ENCODE data around the gene DUOXA1. TPM values are rescaled to one million over a fixed set of nuclear protein-coding genes. Genes with fewer than 3 reads are reported as not detected.
"Not testable (repeated sequence)": the region's sequence is repeated elsewhere in the genome, so short reads cannot be mapped to it uniquely, and the experiment has no call there.

The DUOXA1 gene
- polyA plus RNA-seq, 1 donor (not counting 4 experiments of a cell fraction or from before 2014, with no cell fraction given), result 15.1 TPM

DNA sequence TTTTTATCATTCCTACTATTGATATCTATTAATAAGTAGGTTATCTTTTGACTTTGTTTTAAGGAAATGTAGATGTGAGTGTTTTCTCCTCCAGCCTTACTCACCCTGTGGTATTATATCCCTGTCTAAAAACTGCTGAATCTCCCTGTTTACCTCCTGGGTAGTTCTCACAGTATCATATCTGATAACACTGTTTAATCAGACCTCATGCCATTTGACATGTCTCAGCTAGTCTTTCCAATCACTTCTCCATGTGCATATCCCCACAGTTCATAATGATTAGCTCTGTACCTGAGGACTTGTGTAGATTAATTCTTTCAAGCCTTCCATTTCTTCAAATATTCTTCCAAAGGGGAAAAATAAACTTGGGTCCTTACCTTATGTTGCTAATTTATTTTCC lies 46.5 kb downstream of the DUOXA1 start:
- Histone ChIP-seq H3K4me2 (ENCODE audit: control insufficient read depth, extremely low read depth, insufficient read depth, low read depth, low read length) (peak overlapping the region; percentile 27), H3K4me1 (ENCODE audit: control insufficient read depth, extremely low read depth, insufficient read depth, low read length) (peaks cover 6% of the 10 kb centered on the region), H4K20me1 (ENCODE audit: control insufficient read depth, extremely low read depth, insufficient read depth, low read length) (no peaks in the 10 kb centered on the region), H3K27me3 (ENCODE audit: control insufficient read depth, extremely low read depth, insufficient read depth, low read length) (peaks cover 4% of the 10 kb centered on the region), H3K27ac (ENCODE audit: control insufficient read depth, insufficient read depth, low read length) (no peak overlapping the region), H2AFZ (ENCODE audit: control insufficient read depth, low read length) (peak overlapping the region; percentile 30), H3K36me3 (ENCODE audit: control insufficient read depth in 2 of 2, extremely low read depth in 1 of 2, insufficient read depth in 2 of 2, low read length in 2 of 2) (no peaks in the 10 kb centered on the region), H3K4me3 (ENCODE audit: control insufficient read depth in 2 of 3, extremely low read depth in 1 of 3, insufficient read depth in 2 of 3, low read depth in 1 of 3, low read length in 3 of 3) (no peak overlapping the region), H3K9me1 (ENCODE audit: control insufficient read depth, extremely low read depth, insufficient read depth, low read length) (no peaks in the 10 kb centered on the region), H3K9ac (ENCODE audit: control insufficient read depth, extremely low read depth, insufficient read depth, low read length) (no peak overlapping the region), H3K79me2 (ENCODE audit: control insufficient read depth, insufficient read depth, low read length) (no peaks in the 10 kb centered on the region), H3K9me3 (ENCODE audit: control insufficient read depth, low read depth, low read length) (no peaks in the 10 kb centered on the region)
- no peak for DNase-seq (ENCODE audit: low read depth, low spot score)
- no peak for FAIRE-seq
- TF ChIP-seq, protein P1, sequence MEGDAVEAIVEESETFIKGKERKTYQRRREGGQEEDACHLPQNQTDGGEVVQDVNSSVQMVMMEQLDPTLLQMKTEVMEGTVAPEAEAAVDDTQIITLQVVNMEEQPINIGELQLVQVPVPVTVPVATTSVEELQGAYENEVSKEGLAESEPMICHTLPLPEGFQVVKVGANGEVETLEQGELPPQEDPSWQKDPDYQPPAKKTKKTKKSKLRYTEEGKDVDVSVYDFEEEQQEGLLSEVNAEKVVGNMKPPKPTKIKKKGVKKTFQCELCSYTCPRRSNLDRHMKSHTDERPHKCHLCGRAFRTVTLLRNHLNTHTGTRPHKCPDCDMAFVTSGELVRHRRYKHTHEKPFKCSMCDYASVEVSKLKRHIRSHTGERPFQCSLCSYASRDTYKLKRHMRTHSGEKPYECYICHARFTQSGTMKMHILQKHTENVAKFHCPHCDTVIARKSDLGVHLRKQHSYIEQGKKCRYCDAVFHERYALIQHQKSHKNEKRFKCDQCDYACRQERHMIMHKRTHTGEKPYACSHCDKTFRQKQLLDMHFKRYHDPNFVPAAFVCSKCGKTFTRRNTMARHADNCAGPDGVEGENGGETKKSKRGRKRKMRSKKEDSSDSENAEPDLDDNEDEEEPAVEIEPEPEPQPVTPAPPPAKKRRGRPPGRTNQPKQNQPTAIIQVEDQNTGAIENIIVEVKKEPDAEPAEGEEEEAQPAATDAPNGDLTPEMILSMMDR (optimal IDR thresholded peaks at IDR 0.05 in 1 of 3, IDR thresholded peaks at IDR 0.05 in 1 of 3, conservative IDR thresholded peaks at IDR 0.05 in 1 of 3; ENCODE audit: extremely low read depth in 1 of 3, insufficient read depth in 2 of 3, low read length in 3 of 3), result no peak
- no peak for TF ChIP-seq EZH2 (IDR thresholded peaks at IDR 0.05; ENCODE audit: low read length)
- dilution Hi-C loops (cut with MboI; ENCODE audit: extremely low pct_ligation_motif_present, low sequenced_read_pairs), result no loop called here

DNA sequence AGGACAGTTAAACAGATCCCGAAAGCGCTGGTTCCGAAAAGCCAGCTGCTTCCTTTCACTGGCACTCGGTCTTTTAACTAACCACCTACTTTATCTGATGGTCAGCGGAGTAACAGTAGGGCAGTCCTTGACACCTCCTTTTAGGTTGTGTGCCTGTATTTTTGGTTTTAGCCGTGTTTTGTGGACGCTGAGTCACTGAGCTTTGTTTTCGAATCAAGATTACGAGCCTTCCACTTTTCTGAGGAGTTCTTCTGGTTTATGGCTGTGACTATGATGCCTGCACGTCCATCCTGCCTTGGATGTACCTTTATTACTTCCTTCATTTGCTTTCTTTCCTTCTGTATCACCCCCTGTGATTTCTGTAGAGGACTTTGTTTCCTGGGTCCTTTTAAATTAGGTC lies 47.3 kb downstream of the DUOXA1 start:
- H3K9me1 ChIP-seq (ENCODE audit: control insufficient read depth, extremely low read depth, insufficient read depth, low read length); H3K4me2 ChIP-seq (ENCODE audit: control insufficient read depth, extremely low read depth, insufficient read depth, low read depth, low read length); H3K4me3 ChIP-seq (ENCODE audit: control insufficient read depth in 2 of 3, extremely low read depth in 1 of 3, insufficient read depth in 2 of 3, low read depth in 1 of 3, low read length in 3 of 3); H3K27ac ChIP-seq (ENCODE audit: control insufficient read depth, insufficient read depth, low read length); H3K79me2 ChIP-seq (ENCODE audit: control insufficient read depth, insufficient read depth, low read length); H2AFZ ChIP-seq (ENCODE audit: control insufficient read depth, low read length); H4K20me1 ChIP-seq (ENCODE audit: control insufficient read depth, extremely low read depth, insufficient read depth, low read length); DNase-seq (ENCODE audit: low read depth, low spot score); H3K9me3 ChIP-seq (ENCODE audit: control insufficient read depth, low read depth, low read length); dilution Hi-C loops (cut with MboI; ENCODE audit: extremely low pct_ligation_motif_present, low sequenced_read_pairs); H3K9ac ChIP-seq (ENCODE audit: control insufficient read depth, extremely low read depth, insufficient read depth, low read length); H3K27me3 ChIP-seq (ENCODE audit: control insufficient read depth, extremely low read depth, insufficient read depth, low read length); H3K36me3 ChIP-seq (ENCODE audit: control insufficient read depth in 2 of 2, extremely low read depth in 1 of 2, insufficient read depth in 2 of 2, low read length in 2 of 2); H3K4me1 ChIP-seq (ENCODE audit: control insufficient read depth, extremely low read depth, insufficient read depth, low read length); FAIRE-seq: not testable (repeated sequence)

DNA sequence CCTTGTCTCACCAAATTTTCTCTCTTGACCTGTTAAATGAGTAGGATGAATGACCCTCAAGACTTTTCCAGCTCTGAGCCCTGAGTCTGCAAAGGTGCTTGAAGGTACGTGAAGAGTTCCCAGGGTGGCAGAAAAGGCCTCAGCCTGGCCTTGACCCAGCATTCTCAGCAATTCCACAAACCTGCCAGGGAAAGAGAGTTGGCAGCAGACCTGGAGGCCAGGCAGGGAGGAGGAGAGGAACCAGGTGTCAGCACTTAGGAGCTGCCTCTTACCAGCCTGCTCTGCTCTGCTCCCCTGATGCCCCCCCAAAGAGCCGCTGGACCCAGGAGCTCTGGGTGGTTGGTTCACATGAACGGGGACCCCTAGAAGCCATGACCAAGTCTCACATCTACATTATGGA lies 49.1 kb downstream of the DUOXA1 start:
- FAIRE-seq; H2AFZ ChIP-seq (ENCODE audit: control insufficient read depth, low read length); H3K9ac ChIP-seq (ENCODE audit: control insufficient read depth, extremely low read depth, insufficient read depth, low read length); H3K4me1 ChIP-seq (ENCODE audit: control insufficient read depth, extremely low read depth, insufficient read depth, low read length); dilution Hi-C loops (cut with MboI; ENCODE audit: extremely low pct_ligation_motif_present, low sequenced_read_pairs); H3K36me3 ChIP-seq (ENCODE audit: control insufficient read depth in 2 of 2, extremely low read depth in 1 of 2, insufficient read depth in 2 of 2, low read length in 2 of 2); DNase-seq (ENCODE audit: low read depth, low spot score); H3K4me2 ChIP-seq (ENCODE audit: control insufficient read depth, extremely low read depth, insufficient read depth, low read depth, low read length); H3K27me3 ChIP-seq (ENCODE audit: control insufficient read depth, extremely low read depth, insufficient read depth, low read length); H3K79me2 ChIP-seq (ENCODE audit: control insufficient read depth, insufficient read depth, low read length); H3K9me3 ChIP-seq (ENCODE audit: control insufficient read depth, low read depth, low read length); H3K4me3 ChIP-seq (ENCODE audit: control insufficient read depth in 2 of 3, extremely low read depth in 1 of 3, insufficient read depth in 2 of 3, low read depth in 1 of 3, low read length in 3 of 3); H3K9me1 ChIP-seq (ENCODE audit: control insufficient read depth, extremely low read depth, insufficient read depth, low read length); H3K27ac ChIP-seq (ENCODE audit: control insufficient read depth, insufficient read depth, low read length); H4K20me1 ChIP-seq (ENCODE audit: control insufficient read depth, extremely low read depth, insufficient read depth, low read length): not testable (repeated sequence)

DNA sequence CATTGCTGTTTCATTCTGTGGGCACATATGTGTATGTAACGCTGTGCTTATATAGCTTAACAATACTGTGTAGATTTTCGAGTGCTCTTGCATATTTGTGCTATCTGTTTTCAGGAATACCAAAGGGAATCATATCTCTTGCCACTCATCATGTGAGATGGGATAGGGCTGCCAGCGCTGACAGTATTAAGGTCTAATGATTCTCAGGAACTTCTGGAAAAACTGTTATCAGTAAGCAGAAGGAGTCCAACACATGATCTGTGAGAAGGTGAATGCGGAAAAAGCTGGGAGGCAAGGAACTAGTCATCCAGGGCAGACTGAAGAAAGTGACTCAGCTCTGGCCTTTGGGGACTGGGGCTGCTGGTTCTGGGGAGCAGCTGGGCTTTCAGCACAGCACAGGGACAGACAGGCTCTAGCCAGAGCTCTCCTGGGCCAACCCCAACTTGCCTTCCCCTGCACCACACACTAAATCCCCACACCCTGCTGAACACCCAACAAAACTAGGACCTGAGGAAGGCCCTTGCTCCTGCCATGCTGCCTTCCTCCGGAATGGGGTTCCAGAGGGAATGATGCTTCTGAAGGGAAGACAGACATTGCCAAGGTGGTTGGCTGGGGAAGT lies 49.9 kb downstream of the DUOXA1 start:
- dilution Hi-C loops (cut with MboI; ENCODE audit: extremely low pct_ligation_motif_present, low sequenced_read_pairs); H3K4me3 ChIP-seq (ENCODE audit: control insufficient read depth in 2 of 3, extremely low read depth in 1 of 3, insufficient read depth in 2 of 3, low read depth in 1 of 3, low read length in 3 of 3); H3K4me1 ChIP-seq (ENCODE audit: control insufficient read depth, extremely low read depth, insufficient read depth, low read length); H3K27me3 ChIP-seq (ENCODE audit: control insufficient read depth, extremely low read depth, insufficient read depth, low read length); H3K79me2 ChIP-seq (ENCODE audit: control insufficient read depth, insufficient read depth, low read length); H3K9ac ChIP-seq (ENCODE audit: control insufficient read depth, extremely low read depth, insufficient read depth, low read length); H3K9me1 ChIP-seq (ENCODE audit: control insufficient read depth, extremely low read depth, insufficient read depth, low read length); FAIRE-seq; H4K20me1 ChIP-seq (ENCODE audit: control insufficient read depth, extremely low read depth, insufficient read depth, low read length); H2AFZ ChIP-seq (ENCODE audit: control insufficient read depth, low read length); H3K36me3 ChIP-seq (ENCODE audit: control insufficient read depth in 2 of 2, extremely low read depth in 1 of 2, insufficient read depth in 2 of 2, low read length in 2 of 2); DNase-seq (ENCODE audit: low read depth, low spot score); H3K4me2 ChIP-seq (ENCODE audit: control insufficient read depth, extremely low read depth, insufficient read depth, low read depth, low read length); H3K27ac ChIP-seq (ENCODE audit: control insufficient read depth, insufficient read depth, low read length); H3K9me3 ChIP-seq (ENCODE audit: control insufficient read depth, low read depth, low read length): not testable (repeated sequence)

Data from keratinocyte (primary cell).